Fibroblast of villous mesenchyme (primary cell): ENCODE results near the gene MASTL. TPM values are rescaled to one million over a fixed set of nuclear protein-coding genes. Genes with fewer than 3 reads are reported as not detected.

ENCODE experiments used
- DNase-seq: peaks from one replicate; pipeline ENCODE4 v3.0.0-alpha.2; 2010; ENCODE audit warnings: low read depth
- H3K4me3 ChIP-seq: 2 replicates; pipeline ENCODE4 v1.5.1; 2011; ENCODE audit warnings: low read depth, mild to moderate bottlenecking, low read length
- CTCF ChIP-seq: IDR thresholded peaks from 2 replicates; pipeline ENCODE4 v1.5.1; 2012; ENCODE audit warnings: low read depth, mild to moderate bottlenecking, low read length; ENCODE audit not compliant: insufficient read depth
- total RNA-seq: library from RNA; depleted of rRNA; stranded (reverse); fragments of >200 nt; gene quantifications from 2 replicates; pipeline ENCODE4 v1.2.3, GENCODE V29; 2012

MASTL gene
- 13.2 and 18.6 TPM in 2 replicates for total RNA-seq

DNA sequence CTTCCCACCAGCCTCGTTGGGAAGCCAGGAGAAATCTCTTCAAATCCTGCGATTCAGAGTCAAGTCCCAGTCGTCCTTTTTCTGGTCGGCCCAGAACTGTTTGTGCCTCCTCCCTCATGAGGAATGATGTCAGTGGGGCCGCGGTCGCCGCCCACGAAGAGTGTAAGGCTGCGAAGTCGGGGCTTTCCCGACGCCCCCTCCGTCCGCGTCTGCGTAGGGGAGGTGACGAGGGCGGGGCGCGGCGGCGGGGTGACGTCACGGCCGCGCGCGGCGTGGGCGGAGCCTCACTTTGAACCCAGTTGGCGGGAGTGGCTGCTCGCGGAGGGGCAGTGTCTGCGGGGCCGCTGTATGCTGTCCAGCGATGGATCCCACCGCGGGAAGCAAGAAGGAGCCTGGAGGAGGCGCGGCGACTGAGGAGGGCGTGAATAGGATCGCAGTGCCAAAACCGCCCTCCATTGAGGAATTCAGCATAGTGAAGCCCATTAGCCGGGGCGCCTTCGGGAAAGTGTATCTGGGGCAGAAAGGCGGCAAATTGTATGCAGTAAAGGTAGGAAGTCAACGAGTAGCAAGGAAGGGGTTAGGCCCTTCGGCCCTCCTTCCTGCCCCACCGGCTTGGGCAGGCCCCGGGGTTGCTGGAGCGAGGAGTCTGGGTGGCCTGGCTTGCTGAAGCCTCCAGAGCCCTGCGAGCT is at the start of gene MASTL:
Gene MASTL, plus strand, starts transcription at position 287 of the 689 bp plus-strand sequence. Its CDS starts 75 bp downstream, at position 362.
- no peak for TF ChIP-seq CTCF
- H3K4me3 ChIP-seq: peak within 1 kb of the TSS; percentile 80
- peak; percentile 96 for DNase-seq

GRCh38 chr10:27108165-27108564 is 47.0 kb upstream of the MASTL start:
- no peak overlapping the region for H3K4me3 ChIP-seq
- TF ChIP-seq CTCF: no peak
- no peak for DNase-seq

DNA sequence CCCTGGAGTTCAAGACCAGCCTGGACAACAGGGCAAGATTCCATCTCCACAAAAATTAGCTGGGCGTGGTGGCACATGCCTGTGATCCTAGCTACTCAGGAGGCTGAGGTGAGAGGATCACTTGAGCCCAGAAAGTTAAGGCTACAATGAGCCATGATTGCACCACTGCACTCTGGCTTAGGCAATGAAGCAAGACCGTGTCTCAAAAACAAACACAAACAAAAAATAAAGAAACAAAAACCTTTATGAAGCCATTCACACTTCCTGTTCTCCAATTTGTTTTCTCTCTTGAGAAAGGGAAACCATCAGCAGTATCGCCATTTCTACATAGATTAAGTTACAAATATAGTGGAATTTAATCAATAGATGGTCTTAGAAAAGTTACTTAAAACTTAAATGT is 20.8 kb upstream of the MASTL start:
- no peak overlapping the region for H3K4me3 ChIP-seq
- no peak for DNase-seq
- TF ChIP-seq CTCF: no peak

DNA sequence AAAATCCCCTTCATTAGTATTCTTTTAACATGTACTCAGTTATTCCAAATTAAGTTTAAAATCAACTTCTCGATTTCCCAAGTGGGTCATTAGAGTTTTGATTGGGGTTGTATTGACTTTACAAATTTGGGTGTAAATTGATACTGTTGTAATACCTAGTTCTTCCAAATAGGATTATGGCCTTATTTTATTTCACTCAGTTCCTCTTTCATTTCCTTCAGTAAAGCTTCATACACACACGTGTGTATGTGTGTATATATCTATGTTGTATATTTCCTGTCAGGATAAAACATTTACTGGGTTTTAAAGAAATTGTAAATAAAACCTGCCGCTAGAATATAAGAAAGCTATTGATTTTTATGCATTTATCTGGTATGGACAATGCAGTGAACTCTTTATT is 16.9 kb upstream of the MASTL start:
- no peak overlapping the region for H3K4me3 ChIP-seq
- no peak for TF ChIP-seq CTCF
- DNase-seq: no peak

- TF ChIP-seq CTCF: no peak
- peak; percentile 51 for DNase-seq
- H3K4me3 ChIP-seq: no peak overlapping the region
These were observed 11.5 kb upstream of the MASTL start for GRCh38 chr10:27143686-27144085.

DNA sequence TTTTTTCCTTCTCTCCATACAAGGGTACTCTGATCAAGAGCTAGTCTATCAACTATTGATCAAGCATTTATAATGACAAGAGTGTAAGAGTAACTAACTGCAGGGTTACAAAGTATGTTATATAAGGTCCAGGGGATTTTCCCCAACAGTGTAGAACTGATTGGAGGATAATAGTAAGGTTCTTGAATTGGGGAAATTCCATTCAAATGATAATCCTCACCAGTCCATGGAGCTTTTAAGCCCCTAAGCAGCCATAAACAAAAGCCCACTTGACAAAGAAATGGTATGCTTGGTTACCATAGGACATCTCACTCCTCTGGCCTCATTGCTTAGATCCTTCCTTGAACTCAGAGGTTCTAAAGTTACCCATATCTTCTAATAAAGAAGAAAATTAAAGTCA is 9.2 kb upstream of the MASTL start:
- DNase-seq: no peak
- no peak overlapping the region for H3K4me3 ChIP-seq
- no peak for TF ChIP-seq CTCF

DNA sequence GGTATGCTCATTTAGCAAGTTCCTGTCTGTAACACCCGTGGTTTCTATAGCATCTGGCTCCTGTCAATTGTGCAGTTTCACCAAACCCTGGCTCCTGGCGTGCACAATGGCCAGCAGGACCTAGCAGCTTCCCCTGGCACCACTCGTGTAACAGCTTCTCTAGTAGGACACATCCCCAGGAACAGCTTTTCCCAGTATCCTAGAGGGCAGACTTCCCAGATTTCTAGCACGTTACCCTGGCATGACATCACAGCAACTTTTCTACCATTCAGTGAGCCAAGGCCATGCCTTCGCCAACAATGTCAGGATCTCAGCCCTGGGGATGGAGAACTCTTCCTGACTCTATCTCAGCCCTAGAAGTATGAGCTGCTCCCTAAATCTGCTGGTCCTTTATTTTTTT is 7.5 kb upstream of the MASTL start:
- DNase-seq: no peak
- no peak overlapping the region for H3K4me3 ChIP-seq
- no peak for TF ChIP-seq CTCF
